GM18873 (cell line): ENCODE data around the gene GPR55.

Experiments used
- ATAC-seq: cut with Tn5 transposase; IDR thresholded peaks from one replicate; pipeline ENCODE4 v1.9.1; 2021; ENCODE audit warnings: mild to moderate bottlenecking, moderate library complexity, moderate number of reproducible peaks; ENCODE audit not compliant: unreplicated experiment, low FRiP score

Gene GPR55

GRCh38 chr2:230888824-230889400 lies 36.1 kb downstream of the GPR55 start:
- ATAC-seq, result no peak

DNA sequence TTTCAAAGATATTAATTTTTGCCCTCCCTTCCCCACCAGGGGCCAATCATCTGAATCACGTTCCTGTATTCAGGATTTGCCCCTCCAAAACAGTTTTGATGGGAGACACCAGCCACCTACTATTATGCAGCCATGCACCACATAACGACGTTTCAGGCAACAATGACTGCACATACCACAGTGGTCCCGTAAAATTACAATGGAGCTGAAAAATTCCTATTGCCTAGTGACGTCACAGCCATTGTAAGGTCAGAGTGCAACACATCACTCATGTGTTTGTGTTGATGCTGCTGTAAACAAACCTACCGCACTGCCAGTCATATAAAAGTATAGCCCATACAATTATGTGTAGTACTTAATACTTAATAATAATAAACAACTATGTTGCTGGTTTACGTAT lies 37.7 kb downstream of the GPR55 start:
- ATAC-seq, result no peak

- no peak for ATAC-seq
These were observed 38.4 kb downstream of the GPR55 start for GRCh38 chr2:230886671-230887071.

DNA sequence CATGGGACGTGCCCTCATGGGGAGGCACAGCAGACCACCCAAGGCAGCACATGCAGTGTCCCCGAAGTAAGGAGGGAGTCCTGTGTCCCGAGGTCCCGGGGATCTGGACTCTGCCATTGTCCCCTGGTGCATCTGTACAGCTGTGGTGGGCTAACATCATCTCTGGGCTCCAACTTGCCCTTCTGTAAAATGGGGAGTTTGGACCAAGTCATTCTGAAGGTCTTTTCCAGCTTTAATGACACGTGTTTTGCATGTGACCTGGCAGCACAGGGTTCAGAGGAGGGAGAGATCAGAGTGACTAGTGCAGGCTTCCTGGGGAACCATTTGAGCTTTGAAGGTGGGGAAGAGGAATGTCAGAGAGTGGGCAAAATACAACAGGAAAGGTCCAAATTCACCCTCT lies 38.8 kb downstream of the GPR55 start:
- ATAC-seq, result no peak

DNA sequence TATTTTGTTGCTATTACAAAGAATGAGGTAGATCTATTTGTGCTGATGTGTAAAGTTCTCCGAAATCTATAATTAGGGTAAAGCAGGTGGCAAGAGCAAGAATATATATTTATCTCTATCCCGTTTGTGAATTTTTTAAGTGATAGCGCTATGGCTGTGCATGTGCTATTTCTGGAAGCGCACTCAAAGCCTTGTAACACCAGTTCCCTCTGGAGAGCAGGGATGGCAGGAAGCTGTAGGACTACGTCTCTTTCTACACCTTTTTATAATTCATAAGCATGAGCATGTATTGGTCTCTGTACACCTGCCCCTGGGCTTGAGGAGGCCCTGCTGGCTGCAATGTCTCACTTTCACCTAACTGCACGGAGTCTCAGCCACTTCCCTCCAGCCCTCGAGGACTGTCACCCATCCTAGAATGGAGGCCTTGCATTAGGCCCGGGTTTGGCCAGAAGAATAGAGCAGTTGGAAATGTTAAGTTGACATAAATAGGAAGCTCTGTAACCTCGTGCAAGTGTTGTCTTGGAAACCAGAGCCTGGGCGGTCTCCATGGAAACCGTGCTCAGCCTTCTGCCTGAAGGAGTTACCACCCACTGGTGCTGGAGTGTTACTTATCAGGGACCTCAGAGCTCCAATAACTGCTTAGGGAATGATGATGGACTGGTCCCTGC lies 39.4 kb downstream of the GPR55 start:
- ATAC-seq, result no peak

DNA sequence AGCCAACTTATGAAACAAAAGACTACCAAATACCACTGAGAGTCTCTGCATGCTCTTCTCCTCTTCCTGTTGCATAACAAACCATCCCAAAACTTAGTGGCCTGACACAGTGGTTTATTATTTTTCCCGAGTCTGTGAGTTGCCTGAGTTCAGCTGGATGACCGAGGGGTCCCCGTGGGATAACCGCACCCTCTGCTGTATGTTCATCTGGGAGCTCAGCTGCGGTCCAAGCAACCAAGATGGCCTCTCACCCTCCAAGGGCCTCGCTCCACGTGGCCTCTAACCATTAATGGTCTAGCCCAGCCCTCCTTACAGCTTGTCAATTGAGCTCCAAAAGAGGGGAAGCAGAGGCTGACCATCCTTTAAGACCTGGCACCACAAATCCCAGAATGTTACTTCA lies 43.2 kb downstream of the GPR55 start:
- ATAC-seq, result no peak

DNA sequence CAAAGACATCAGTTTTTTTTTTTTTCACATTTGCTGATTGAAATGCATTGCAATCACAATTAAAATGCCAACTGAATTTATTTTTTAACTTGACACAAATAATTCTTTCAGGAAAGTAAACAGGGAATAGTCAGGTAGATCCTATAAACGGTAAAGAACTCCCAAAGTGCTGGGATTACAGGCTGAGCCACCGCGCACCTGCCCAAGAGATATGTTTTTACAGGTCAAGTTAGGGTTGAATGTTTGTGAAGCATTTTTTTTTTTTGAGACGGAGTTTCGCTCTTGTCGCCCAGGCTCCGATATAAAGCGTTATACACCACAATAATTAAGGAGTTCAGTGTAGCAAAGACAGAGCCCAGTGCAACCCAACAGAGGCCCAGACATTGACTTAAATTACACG lies 45.2 kb downstream of the GPR55 start:
- ATAC-seq, result no peak

- no peak for ATAC-seq
These were observed 45.7 kb downstream of the GPR55 start for GRCh38 chr2:230879271-230879882.

GRCh38 chr2:230878599-230879188 lies 46.3 kb downstream of the GPR55 start:
- ATAC-seq, result no peak

DNA sequence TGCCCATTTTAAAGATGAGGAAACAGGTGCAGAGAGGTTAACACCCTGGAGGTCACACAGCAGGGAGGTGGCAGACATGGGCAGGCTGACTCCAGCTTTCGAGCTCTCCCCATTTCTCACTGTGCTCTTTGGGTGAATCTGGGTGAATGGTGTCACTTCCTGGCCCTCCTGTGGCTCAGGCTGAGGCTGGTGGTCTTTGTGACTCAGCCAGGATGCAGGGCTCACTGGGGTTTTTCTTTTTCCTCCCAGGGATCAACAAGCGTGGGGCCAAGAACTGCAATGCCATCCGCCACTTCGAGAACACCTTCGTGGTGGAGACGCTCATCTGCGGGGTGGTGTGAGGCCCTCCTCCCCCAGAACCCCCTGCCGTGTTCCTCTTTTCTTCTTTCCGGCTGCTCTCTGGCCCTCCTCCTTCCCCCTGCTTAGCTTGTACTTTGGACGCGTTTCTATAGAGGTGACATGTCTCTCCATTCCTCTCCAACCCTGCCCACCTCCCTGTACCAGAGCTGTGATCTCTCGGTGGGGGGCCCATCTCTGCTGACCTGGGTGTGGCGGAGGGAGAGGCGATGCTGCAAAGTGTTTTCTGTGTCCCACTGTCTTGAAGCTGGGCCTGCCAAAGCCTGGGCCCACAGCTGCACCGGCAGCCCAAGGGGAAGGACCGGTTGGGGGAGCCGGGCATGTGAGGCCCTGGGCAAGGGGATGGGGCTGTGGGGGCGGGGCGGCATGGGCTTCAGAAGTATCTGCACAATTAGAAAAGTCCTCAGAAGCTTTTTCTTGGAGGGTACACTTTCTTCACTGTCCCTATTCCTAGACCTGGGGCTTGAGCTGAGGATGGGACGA lies 47.1 kb downstream of the GPR55 start:
- ATAC-seq, result no peak

DNA sequence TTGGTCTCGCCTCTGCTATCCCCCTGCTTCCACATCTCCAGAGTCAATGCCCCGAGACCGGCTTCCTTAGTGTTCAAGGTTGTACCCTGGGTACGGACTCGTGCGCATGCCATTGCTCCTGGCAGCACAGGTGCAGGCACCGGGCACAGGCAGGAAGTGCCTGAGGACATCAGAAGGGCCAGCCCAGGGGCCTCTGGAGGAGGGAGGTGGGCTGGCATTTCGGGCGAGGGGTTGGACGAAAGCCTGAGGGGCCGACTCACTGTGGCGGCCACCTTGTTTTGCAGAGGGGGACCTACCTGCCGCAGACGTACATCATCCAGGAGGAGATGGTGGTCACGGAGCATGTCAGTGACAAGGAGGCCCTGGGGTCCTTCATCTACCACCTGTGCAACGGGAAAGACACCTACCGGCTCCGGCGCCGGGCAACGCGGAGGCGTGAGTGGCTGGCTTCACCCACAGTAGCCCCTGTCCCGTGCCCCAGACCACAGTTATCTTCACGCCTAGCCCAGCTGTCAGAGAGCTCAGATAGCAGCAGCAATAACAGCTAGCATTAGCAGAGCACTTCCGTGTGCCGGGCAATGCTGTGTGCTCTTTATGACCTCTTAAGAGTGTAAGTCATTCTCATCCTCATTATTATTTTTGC lies 47.8 kb downstream of the GPR55 start:
- no peak for ATAC-seq

GRCh38 chr2:230875347-230876315 lies 49.4 kb downstream of the GPR55 start:
- no peak for ATAC-seq

- no peak for ATAC-seq
These were observed 50.2 kb downstream of the GPR55 start for GRCh38 chr2:230874876-230875275.

- no peak for ATAC-seq
These were observed 50.6 kb downstream of the GPR55 start for GRCh38 chr2:230874456-230874855.

DNA sequence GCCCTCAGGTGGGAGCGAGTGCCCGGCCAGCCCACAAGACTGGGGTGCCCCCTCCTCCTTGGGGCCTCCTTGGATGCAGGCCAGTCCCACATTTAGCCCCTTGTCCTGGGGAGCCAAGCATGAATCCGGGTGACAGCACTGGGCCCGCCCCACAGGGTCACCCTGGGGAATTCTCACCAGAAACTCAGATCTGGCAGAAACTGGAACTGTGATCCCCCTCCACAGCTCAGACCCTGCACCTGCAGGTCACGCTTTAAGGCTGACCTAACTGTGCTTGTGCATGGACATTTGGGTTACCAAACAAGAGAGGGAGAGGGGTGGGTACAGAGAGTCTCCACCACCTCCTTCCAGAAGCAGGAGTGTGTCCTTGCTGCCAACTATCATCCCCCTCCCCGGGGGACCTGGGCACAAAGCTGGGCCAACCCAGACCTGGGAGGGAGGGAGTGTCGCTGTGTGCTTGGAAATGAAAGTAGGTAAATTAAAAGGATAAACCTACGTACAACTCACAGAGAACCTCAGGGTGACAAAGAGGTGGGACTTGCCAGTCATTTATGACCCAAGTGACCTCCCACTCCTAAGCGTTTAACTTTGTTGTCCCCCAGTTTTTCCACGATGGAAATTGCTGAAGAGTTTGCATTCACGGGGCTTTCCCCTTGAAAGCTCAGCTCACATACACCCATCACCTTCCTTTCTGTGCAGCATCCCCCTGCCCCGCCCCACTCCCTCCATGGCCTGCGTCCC lies 51.2 kb downstream of the GPR55 start:
- peak; percentile 67 for ATAC-seq

DNA sequence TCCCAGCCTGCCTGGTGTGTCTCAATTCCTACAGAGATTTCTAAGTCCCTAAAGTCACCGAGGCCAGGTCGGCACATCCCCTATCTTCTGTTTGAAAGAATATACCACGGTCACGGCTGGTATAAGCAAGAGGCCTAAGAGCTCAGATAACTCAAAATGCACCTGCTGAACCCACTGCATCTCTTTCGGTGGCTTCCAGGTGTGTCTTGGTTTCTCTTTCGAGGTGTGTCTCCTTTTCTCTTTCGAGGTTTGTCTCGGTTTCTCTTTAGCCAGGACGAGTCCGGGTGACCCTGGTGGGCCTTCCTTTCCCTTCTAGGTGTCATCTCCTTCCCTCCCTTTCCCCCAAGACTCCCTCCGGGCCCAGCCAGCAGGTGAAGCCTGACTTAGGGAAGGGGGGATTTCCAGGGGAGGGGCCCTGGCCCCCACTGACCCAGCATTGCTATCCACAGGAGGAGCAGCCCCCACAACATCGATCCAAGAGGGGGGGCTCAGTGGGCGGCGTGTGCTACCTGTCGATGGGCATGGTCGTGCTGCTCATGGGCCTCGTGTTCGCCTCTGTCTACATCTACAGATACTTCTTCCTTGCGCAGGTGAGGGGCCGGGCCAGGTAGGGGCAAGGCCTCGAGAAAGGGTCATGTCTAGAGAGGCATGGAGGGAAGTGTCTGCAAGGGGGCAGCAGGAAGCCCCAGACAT lies 51.9 kb downstream of the GPR55 start:
- peak; percentile 64 for ATAC-seq

DNA sequence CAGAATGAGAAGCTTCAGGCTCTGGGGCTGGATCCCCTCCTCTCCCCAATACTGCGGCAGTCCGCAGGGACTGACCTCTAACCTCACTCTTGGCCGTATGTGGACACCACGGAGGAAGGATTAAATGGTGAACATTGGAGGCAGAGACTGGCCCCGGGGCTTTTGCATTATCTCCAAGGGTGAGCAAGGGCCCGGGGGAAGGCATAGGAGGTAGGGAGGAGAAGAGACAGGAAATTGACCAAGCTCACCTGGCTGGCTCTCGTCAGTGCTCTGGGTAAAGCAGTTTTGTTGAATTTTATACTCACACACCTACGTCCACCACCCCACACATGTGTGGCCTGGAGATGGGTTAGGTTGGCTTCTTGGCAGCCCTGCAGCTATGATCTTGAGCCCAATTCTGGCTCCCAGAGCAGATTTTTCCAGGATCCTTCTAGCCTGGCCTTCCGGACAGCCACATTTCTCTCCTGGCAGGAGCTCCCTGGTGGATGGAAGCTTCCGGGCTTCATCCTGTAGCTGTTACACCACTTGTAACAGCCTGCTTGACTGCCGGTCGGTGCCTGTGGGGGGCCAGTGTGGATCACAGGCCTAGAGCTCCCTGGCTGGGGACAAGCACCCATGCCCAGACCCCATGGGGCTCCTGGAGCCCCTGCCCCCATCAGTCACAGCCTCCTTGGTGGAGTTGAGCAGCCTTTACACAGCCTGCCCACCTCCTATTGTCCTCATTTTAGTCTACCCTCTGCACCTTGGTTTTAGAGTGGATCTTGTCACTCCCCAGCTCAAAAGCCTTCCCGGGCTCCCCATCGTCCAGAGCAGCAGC lies 52.7 kb downstream of the GPR55 start:
- no peak for ATAC-seq
